ENCODE data around the gene ERCC6L2.
A peak's percentile ranks its signal among the peaks of the same experiment; 100 is the strongest.

Gene ERCC6L2

DNA sequence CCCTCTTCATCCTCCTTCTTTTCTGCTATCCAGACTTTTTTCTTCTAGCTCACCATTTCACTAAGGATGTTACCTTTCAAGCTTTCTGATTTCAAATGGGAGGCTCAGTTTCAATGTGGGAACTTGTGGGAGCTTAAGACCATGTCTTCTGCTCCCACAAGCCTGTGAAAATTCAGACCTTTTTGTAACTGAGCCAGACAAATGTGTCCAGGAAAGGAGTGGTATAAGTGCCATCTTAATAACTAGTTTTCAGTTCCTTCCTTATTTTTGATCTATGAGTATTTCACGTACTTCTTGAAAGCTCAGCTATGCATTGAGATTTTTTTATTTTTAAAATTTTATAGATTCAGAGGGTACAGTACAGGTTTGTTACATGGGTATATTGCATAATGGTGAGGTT lies 4.6 kb upstream of the ERCC6L2 start:
- no peak overlapping the region for H3K27ac ChIP-seq (ENCODE audit: low read depth, low read length)

DNA sequence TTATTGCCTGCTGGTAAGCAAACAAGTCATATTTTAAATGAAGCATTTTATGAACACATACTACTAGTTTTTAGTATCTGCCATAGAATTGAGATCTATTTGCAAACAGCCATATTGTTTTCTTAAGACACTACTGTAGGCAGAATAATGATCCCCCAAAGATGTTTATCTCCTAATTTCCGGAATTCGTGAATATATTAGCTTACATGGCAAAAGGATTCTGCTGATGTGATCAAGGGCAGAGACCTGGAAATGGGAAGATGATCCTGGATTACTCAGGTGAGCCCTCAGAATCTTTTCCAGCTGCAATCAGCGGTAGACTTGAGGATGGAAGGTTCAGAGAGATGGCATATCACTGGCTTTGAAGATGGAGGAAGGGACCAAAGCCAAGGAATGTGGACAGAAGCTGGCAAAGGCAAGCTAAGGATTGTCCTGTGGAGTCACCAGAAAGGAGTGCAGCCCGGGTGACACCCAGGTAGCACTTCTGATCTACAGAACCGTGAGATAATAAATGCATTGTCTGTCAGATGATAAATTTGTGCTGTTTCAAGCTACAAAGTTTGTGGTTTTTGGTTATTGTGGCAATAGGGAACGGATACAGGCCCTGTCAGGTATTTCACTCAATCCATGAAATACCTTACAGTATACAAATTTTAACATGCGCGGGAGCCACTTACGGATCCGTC lies 1.0 kb upstream of the ERCC6L2 start:
- Histone ChIP-seq H3K9me2 (replicated peaks; ENCODE audit: insufficient read depth, low read length) (no peaks in the 10 kb centered on the region), H3K79me2 (ENCODE audit: insufficient read depth, low read length) (peaks cover 26% of the 10 kb centered on the region), H3K27me3 (ENCODE audit: low read length) (no peaks in the 10 kb centered on the region), H3K36me3 (ENCODE audit: low read length) (peaks cover 8% of the 10 kb centered on the region; the same call in 1 of the 2 replicates), H3K9me3 (ENCODE audit: insufficient read depth, low read length) (no peaks in the 10 kb centered on the region), H4K20me1 (ENCODE audit: low read depth, low read length) (0 out of 2 replicates have a peak, but pooled peaks cover 3% of the 10 kb centered on the region), H3F3A (ENCODE audit: insufficient read depth) (peaks cover 7% of the 10 kb centered on the region; the same call in 1 of the 2 replicates), H3K4me3 (ENCODE audit: insufficient read depth, low read length, poor library complexity, severe bottlenecking) (no peak overlapping the region), H3K27ac (ENCODE audit: low read depth, low read length) (no peak overlapping the region), H3K4me2 (ENCODE audit: low read depth, low read length, poor library complexity, severe bottlenecking) (no peak overlapping the region), H2AFZ (ENCODE audit: low read depth, low read length, severe bottlenecking) (no peak overlapping the region), H3K9ac (ENCODE audit: low read length) (no peak overlapping the region)
- TF ChIP-seq, protein P1, sequence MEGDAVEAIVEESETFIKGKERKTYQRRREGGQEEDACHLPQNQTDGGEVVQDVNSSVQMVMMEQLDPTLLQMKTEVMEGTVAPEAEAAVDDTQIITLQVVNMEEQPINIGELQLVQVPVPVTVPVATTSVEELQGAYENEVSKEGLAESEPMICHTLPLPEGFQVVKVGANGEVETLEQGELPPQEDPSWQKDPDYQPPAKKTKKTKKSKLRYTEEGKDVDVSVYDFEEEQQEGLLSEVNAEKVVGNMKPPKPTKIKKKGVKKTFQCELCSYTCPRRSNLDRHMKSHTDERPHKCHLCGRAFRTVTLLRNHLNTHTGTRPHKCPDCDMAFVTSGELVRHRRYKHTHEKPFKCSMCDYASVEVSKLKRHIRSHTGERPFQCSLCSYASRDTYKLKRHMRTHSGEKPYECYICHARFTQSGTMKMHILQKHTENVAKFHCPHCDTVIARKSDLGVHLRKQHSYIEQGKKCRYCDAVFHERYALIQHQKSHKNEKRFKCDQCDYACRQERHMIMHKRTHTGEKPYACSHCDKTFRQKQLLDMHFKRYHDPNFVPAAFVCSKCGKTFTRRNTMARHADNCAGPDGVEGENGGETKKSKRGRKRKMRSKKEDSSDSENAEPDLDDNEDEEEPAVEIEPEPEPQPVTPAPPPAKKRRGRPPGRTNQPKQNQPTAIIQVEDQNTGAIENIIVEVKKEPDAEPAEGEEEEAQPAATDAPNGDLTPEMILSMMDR (IDR thresholded peaks at IDR 0.05; ENCODE audit: insufficient read depth, low read length, poor library complexity, severe bottlenecking) = no peak
- no peak for TF ChIP-seq EZH2phosphoT487 (conservative IDR thresholded peaks at IDR 0.05; ENCODE audit: low read length)

More for the DNA sequence above, 4.6 kb upstream of the ERCC6L2 start:
- Histone ChIP-seq H2AFZ (ENCODE audit: low read depth, low read length, severe bottlenecking) (no peak overlapping the region), H3K79me2 (ENCODE audit: insufficient read depth, low read length) (peaks cover 21% of the 10 kb centered on the region), H3K4me3 (ENCODE audit: insufficient read depth, low read length, poor library complexity, severe bottlenecking) (no peak overlapping the region), H3K9me2 (replicated peaks; ENCODE audit: insufficient read depth, low read length) (no peaks in the 10 kb centered on the region), H4K20me1 (ENCODE audit: low read depth, low read length) (0 out of 2 replicates have a peak, but pooled peaks cover 3% of the 10 kb centered on the region), H3F3A (ENCODE audit: insufficient read depth) (0 out of 2 replicates have a peak, but pooled peaks cover 7% of the 10 kb centered on the region), H3K27me3 (ENCODE audit: low read length) (no peaks in the 10 kb centered on the region), H3K4me2 (ENCODE audit: low read depth, low read length, poor library complexity, severe bottlenecking) (no peak overlapping the region), H3K9ac (ENCODE audit: low read length) (no peak overlapping the region), H3K9me3 (ENCODE audit: insufficient read depth, low read length) (no peaks in the 10 kb centered on the region), H3K36me3 (ENCODE audit: low read length) (peaks cover 10% of the 10 kb centered on the region; the same call in 1 of the 2 replicates)
- TF ChIP-seq, protein P1 (IDR thresholded peaks at IDR 0.05; ENCODE audit: insufficient read depth, low read length, poor library complexity, severe bottlenecking) = no peak
- no peak for TF ChIP-seq EZH2phosphoT487 (conservative IDR thresholded peaks at IDR 0.05; ENCODE audit: low read length)

GRCh38 chr9:95874989-95875304 lies 544 bp upstream of the ERCC6L2 start:
- peaks cover 31% of the 10 kb centered on the region for H3K79me2 ChIP-seq (ENCODE audit: insufficient read depth, low read length)
- no peak overlapping the region for H3K4me2 ChIP-seq (ENCODE audit: low read depth, low read length, poor library complexity, severe bottlenecking)
- H3K27ac ChIP-seq (ENCODE audit: low read depth, low read length) = no peak overlapping the region
- H3K9me3 ChIP-seq (ENCODE audit: insufficient read depth, low read length) = no peaks in the 10 kb centered on the region
- no peaks in the 10 kb centered on the region for H3K9me2 ChIP-seq (replicated peaks; ENCODE audit: insufficient read depth, low read length)
- no peak overlapping the region for H3K4me3 ChIP-seq (ENCODE audit: insufficient read depth, low read length, poor library complexity, severe bottlenecking)
- TF ChIP-seq EZH2phosphoT487 (conservative IDR thresholded peaks at IDR 0.05; ENCODE audit: low read length) = no peak
- TF ChIP-seq, protein P1 (IDR thresholded peaks at IDR 0.05; ENCODE audit: insufficient read depth, low read length, poor library complexity, severe bottlenecking) = no peak
- H3F3A ChIP-seq (ENCODE audit: insufficient read depth) = peaks cover 7% of the 10 kb centered on the region; the same call in 1 of the 2 replicates
- H4K20me1 ChIP-seq (ENCODE audit: low read depth, low read length) = 0 out of 2 replicates have a peak, but pooled peaks cover 3% of the 10 kb centered on the region
- H3K9ac ChIP-seq (ENCODE audit: low read length) = no peak overlapping the region
- peaks cover 5% of the 10 kb centered on the region; the same call in 1 of the 2 replicates for H3K36me3 ChIP-seq (ENCODE audit: low read length)
- H2AFZ ChIP-seq (ENCODE audit: low read depth, low read length, severe bottlenecking) = peak overlapping the region; percentile 78
- H3K27me3 ChIP-seq (ENCODE audit: low read length) = no peaks in the 10 kb centered on the region

Measured in SU-DHL-6 (cell line).